ENCODE measurements around the gene TMED10.

DNA sequence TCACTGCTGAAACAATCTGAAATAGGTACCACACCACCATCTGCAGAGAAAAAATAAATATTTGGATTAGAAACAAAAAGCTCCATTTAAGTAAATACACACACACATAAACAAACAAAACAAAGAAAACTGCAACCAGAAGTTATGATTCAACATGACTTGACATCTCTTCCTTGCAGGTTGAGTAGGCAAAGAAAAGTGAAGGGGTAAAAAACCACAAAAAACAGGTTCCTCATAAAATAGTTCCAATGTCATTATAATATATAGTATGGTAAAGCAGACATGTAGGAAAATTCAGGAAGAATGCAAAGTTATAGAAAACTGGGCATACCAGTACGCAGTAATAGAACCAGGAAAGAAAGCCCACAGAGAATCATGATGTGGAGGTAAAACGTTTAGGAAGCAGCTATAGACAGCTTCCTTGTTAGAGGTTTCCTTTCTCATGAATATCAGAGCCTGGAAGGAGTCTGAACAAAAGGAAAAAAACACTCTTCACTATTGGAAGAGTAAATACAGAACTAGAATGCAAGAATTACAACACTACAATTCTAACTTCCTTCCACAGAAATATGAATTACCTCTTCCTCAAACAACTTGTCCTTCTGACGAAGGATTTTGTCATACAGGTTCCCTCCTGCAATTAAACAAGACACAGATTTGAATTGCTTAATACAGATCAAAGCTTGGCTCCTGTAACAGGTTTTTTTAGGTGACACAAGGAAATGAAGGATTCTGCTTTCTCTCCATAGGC lies 55.7 kb downstream of the TMED10 start:
- TF ChIP-seq MAFK (IDR thresholded peaks at IDR 0.05; ENCODE audit: partially characterized antibody) (no peak), MYC (IDR thresholded peaks at IDR 0.05; ENCODE audit: borderline replicate concordance, low read length) (no peak), PBX3 (IDR thresholded peaks at IDR 0.05) (no peak), MAX (IDR thresholded peaks at IDR 0.05) (no peak), HDAC2 (IDR thresholded peaks at IDR 0.05) (no peak), FOSL2 (IDR thresholded peaks at IDR 0.05) (no peak), FOSL2 (CRISPR knock-in tag; IDR thresholded peaks at IDR 0.05) (no peak)
- TF ChIP-seq, protein P1, sequence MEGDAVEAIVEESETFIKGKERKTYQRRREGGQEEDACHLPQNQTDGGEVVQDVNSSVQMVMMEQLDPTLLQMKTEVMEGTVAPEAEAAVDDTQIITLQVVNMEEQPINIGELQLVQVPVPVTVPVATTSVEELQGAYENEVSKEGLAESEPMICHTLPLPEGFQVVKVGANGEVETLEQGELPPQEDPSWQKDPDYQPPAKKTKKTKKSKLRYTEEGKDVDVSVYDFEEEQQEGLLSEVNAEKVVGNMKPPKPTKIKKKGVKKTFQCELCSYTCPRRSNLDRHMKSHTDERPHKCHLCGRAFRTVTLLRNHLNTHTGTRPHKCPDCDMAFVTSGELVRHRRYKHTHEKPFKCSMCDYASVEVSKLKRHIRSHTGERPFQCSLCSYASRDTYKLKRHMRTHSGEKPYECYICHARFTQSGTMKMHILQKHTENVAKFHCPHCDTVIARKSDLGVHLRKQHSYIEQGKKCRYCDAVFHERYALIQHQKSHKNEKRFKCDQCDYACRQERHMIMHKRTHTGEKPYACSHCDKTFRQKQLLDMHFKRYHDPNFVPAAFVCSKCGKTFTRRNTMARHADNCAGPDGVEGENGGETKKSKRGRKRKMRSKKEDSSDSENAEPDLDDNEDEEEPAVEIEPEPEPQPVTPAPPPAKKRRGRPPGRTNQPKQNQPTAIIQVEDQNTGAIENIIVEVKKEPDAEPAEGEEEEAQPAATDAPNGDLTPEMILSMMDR (IDR thresholded peaks at IDR 0.05): no peak

Data from A549 (cell line).